ENCODE measurements around the gene LMBRD2. TPM values are rescaled to one million over a fixed set of nuclear protein-coding genes. Genes with fewer than 3 reads are reported as not detected.

LMBRD2 gene
- total and polyA plus RNA-seq, 2 donors (not counting 3 experiments of a cell fraction or from before 2014, with no cell fraction given): 1.2 to 5.2 TPM

- intact Hi-C loops (cut with micrococcal nuclease): no loop called here
- FAIRE-seq: no peak
- Histone ChIP-seq H3K36me3 (ENCODE audit: control insufficient read depth in 2 of 2, extremely low read depth in 1 of 2, insufficient read depth in 2 of 2, low read length in 2 of 2) (no peaks in the 10 kb centered on the region), H2AFZ (ENCODE audit: low read depth, low read length) (no peak overlapping the region), H3K4me3 (replicated peaks in 1 of 3; ENCODE audit: insufficient read depth in 1 of 3, low read depth in 1 of 3, low read length in 3 of 3) (no peak overlapping the region), H4K20me1 (replicated peaks; ENCODE audit: control insufficient read depth, extremely low read depth, insufficient read depth, low read length) (no peaks in the 10 kb centered on the region), H3K27ac (ENCODE audit: insufficient read depth, low read depth, low read length) (no peak overlapping the region), H3K4me1 (ENCODE audit: control insufficient read depth, extremely low read depth, insufficient read depth, low read length) (no peaks in the 10 kb centered on the region), H3K27me3 (ENCODE audit: control insufficient read depth in 2 of 2, insufficient read depth in 2 of 2, low read length in 2 of 2) (no peaks in the 10 kb centered on the region), H3K9me3 (replicated peaks; ENCODE audit: control insufficient read depth, insufficient read depth, low read length) (no peaks in the 10 kb centered on the region), H3K79me2 (ENCODE audit: control insufficient read depth, insufficient read depth, low read length) (no peaks in the 10 kb centered on the region), H3K9ac (replicated peaks; ENCODE audit: extremely low read depth, insufficient read depth, low read length) (no peak overlapping the region), H3K9me1 (replicated peaks; ENCODE audit: control insufficient read depth, extremely low read depth, insufficient read depth, low read length) (no peaks in the 10 kb centered on the region), H3K4me2 (ENCODE audit: insufficient read depth, low read length) (no peak overlapping the region)
- TF ChIP-seq MYC (IDR thresholded peaks at IDR 0.05; ENCODE audit: low read depth, low read length) (no peak), FOS (IDR thresholded peaks at IDR 0.05; ENCODE audit: borderline replicate concordance, insufficient read depth, low read length) (no peak), CTCF (IDR thresholded peaks at IDR 0.05; ENCODE audit: extremely low read depth in 1 of 2, insufficient read depth in 1 of 2, low read depth in 1 of 2, low read length in 2 of 2) (no peak), GATA2 (IDR thresholded peaks at IDR 0.05; ENCODE audit: insufficient read depth, insufficient read length, low read depth, low read length) (no peak), MAX (IDR thresholded peaks at IDR 0.05; ENCODE audit: insufficient read depth, insufficient read length) (no peak), JUN (IDR thresholded peaks at IDR 0.05; ENCODE audit: borderline replicate concordance, insufficient read depth, insufficient read length, low read depth) (no peak), EZH2 (IDR thresholded peaks at IDR 0.05; ENCODE audit: borderline replicate concordance, low read depth, low read length, severe bottlenecking) (no peak), POLR2A (IDR thresholded peaks at IDR 0.05; ENCODE audit: low read depth, low read length) (no peak)
- BruUV-seq (replicated peaks): no TSS peak
- POLR2A ChIA-PET: no interaction called here
- CTCF ChIA-PET: interaction anchor here (0.7 to 2.5 kb wide), 5 partner anchors 11 to 60 kb away, joined by 3 to 9 read pairs (median 3); no protein-coding TSS in a partner anchor
- DNase-seq (ENCODE audit: low read depth, low spot score): no peak
- dilution Hi-C loops (cut with MboI; ENCODE audit: extremely low pct_ligation_motif_present, low sequenced_read_pairs): no loop called here
Measured at GRCh38 chr5:36138900-36139683, 12.6 kb downstream of the LMBRD2 start.

Data from endothelial cell of umbilical vein (primary cell).